GM23338 (cell line): ENCODE results near the gene UVRAG.

ENCODE experiments used
- CREB1 ChIP-seq: fragments of 250-450 bp; sonication (Bioruptor Pico); IDR thresholded peaks from 2 replicates; pipeline ENCODE4 v1.5.0; 2020; ENCODE audit warnings: low read depth, mild to moderate bottlenecking, moderate library complexity
- EZH2 ChIP-seq: fragments of 200-600 bp; sonication (generic); IDR thresholded peaks from one replicate; pipeline ENCODE4 v1.8.0; 2017; ENCODE audit warnings: antibody characterized with exemption, mild to moderate bottlenecking, low read depth; ENCODE audit not compliant: unreplicated experiment
- EZH2phosphoT487 ChIP-seq: fragments of 200-600 bp; sonication (generic); IDR thresholded peaks from one replicate; pipeline ENCODE4 v1.8.1; 2018; ENCODE audit warnings: antibody characterized with exemption; ENCODE audit not compliant: unreplicated experiment
- JUNB ChIP-seq: IDR thresholded peaks from one replicate; pipeline ENCODE4 v1.6.1; 2016; ENCODE audit warnings: antibody characterized with exemption; ENCODE audit not compliant: unreplicated experiment
- NANOG ChIP-seq: IDR thresholded peaks from 2 replicates; pipeline ENCODE4 v1.6.1; 2016; ENCODE audit warnings: antibody characterized with exemption, borderline replicate concordance
- POLR2AphosphoS5 ChIP-seq: IDR thresholded peaks from 2 replicates; pipeline ENCODE4 v1.6.1; 2016; ENCODE audit warnings: antibody characterized with exemption, low read depth
- STAT1 ChIP-seq: IDR thresholded peaks from one replicate; pipeline ENCODE4 v1.6.1; 2016; ENCODE audit warnings: antibody characterized with exemption; ENCODE audit not compliant: unreplicated experiment
- ZNF114 ChIP-seq: fragments of 250-450 bp; sonication (Bioruptor Pico); IDR thresholded peaks from 2 replicates; pipeline ENCODE4 v1.5.0; 2020; ENCODE audit warnings: mild to moderate bottlenecking, moderate library complexity
- ZNF331 ChIP-seq: fragments of 250-450 bp; sonication (Bioruptor Pico); IDR thresholded peaks from 2 replicates; pipeline ENCODE4 v1.5.0; 2020; ENCODE audit warnings: low read depth, mild to moderate bottlenecking, moderate library complexity
- TF ChIP-seq, protein P1 (sequence below), 2 experiments: fragments of 200-600 bp in 1 of 2; sonication (generic) in 1 of 2; conservative IDR thresholded peaks; 2 replicates each; pipeline versions ENCODE4 v1.5.1 to v1.6.1; 2016 to 2017; ENCODE audit warnings: antibody characterized with exemption in 2 of 2, low read depth in 2 of 2, mild to moderate bottlenecking in 2 of 2, moderate library complexity in 1 of 2
- TF ChIP-seq, protein P2 (sequence below): IDR thresholded peaks from 2 replicates; pipeline ENCODE4 v1.6.1; 2016; ENCODE audit warnings: antibody characterized with exemption
- TF ChIP-seq, protein P3 (sequence below): IDR thresholded peaks from one replicate; pipeline ENCODE4 v1.6.1; 2018; ENCODE audit warnings: antibody characterized with exemption; ENCODE audit not compliant: unreplicated experiment
- TF ChIP-seq, protein P4 (sequence below): fragments of 250-450 bp; sonication (Bioruptor Pico); IDR thresholded peaks from 2 replicates; pipeline ENCODE4 v1.5.0; 2020; ENCODE audit warnings: mild to moderate bottlenecking, moderate library complexity

DNA sequence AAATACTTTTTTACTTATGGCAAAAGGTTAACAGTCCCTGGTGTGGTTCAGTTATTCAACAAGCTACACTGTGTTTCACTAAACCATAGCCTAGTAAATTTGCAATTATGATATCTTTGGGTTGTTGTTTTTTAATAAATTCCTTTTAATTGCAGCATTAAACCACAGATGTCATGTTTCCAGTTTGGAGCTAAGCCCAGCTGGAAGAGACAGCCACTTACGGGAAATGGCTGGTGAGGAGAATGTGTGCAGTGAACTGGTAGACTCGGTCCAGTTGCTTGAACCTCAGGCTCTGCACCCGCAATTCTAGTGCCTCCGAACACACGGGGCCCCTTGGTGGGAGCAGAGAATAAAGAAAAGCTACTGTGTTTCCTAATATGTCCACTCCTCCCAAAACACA, 320.5 kb downstream of the UVRAG start:
- TF ChIP-seq EZH2 (no peak), POLR2AphosphoS5 (no peak), NANOG (no peak), CREB1 (CRISPR knock-in tag) (no peak), EZH2phosphoT487 (no peak), JUNB (no peak), ZNF331 (CRISPR knock-in tag) (no peak), STAT1 (no peak), ZNF114 (CRISPR knock-in tag) (no peak)
- TF ChIP-seq, protein P1, sequence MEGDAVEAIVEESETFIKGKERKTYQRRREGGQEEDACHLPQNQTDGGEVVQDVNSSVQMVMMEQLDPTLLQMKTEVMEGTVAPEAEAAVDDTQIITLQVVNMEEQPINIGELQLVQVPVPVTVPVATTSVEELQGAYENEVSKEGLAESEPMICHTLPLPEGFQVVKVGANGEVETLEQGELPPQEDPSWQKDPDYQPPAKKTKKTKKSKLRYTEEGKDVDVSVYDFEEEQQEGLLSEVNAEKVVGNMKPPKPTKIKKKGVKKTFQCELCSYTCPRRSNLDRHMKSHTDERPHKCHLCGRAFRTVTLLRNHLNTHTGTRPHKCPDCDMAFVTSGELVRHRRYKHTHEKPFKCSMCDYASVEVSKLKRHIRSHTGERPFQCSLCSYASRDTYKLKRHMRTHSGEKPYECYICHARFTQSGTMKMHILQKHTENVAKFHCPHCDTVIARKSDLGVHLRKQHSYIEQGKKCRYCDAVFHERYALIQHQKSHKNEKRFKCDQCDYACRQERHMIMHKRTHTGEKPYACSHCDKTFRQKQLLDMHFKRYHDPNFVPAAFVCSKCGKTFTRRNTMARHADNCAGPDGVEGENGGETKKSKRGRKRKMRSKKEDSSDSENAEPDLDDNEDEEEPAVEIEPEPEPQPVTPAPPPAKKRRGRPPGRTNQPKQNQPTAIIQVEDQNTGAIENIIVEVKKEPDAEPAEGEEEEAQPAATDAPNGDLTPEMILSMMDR (conservative IDR thresholded peaks at IDR 0.05; ENCODE audit: low read depth in 2 of 2) = no peak
- TF ChIP-seq, protein P2, sequence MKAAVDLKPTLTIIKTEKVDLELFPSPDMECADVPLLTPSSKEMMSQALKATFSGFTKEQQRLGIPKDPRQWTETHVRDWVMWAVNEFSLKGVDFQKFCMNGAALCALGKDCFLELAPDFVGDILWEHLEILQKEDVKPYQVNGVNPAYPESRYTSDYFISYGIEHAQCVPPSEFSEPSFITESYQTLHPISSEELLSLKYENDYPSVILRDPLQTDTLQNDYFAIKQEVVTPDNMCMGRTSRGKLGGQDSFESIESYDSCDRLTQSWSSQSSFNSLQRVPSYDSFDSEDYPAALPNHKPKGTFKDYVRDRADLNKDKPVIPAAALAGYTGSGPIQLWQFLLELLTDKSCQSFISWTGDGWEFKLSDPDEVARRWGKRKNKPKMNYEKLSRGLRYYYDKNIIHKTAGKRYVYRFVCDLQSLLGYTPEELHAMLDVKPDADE = no peak
- TF ChIP-seq, protein P3, sequence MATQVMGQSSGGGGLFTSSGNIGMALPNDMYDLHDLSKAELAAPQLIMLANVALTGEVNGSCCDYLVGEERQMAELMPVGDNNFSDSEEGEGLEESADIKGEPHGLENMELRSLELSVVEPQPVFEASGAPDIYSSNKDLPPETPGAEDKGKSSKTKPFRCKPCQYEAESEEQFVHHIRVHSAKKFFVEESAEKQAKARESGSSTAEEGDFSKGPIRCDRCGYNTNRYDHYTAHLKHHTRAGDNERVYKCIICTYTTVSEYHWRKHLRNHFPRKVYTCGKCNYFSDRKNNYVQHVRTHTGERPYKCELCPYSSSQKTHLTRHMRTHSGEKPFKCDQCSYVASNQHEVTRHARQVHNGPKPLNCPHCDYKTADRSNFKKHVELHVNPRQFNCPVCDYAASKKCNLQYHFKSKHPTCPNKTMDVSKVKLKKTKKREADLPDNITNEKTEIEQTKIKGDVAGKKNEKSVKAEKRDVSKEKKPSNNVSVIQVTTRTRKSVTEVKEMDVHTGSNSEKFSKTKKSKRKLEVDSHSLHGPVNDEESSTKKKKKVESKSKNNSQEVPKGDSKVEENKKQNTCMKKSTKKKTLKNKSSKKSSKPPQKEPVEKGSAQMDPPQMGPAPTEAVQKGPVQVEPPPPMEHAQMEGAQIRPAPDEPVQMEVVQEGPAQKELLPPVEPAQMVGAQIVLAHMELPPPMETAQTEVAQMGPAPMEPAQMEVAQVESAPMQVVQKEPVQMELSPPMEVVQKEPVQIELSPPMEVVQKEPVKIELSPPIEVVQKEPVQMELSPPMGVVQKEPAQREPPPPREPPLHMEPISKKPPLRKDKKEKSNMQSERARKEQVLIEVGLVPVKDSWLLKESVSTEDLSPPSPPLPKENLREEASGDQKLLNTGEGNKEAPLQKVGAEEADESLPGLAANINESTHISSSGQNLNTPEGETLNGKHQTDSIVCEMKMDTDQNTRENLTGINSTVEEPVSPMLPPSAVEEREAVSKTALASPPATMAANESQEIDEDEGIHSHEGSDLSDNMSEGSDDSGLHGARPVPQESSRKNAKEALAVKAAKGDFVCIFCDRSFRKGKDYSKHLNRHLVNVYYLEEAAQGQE = no peak
- TF ChIP-seq, protein P4, sequence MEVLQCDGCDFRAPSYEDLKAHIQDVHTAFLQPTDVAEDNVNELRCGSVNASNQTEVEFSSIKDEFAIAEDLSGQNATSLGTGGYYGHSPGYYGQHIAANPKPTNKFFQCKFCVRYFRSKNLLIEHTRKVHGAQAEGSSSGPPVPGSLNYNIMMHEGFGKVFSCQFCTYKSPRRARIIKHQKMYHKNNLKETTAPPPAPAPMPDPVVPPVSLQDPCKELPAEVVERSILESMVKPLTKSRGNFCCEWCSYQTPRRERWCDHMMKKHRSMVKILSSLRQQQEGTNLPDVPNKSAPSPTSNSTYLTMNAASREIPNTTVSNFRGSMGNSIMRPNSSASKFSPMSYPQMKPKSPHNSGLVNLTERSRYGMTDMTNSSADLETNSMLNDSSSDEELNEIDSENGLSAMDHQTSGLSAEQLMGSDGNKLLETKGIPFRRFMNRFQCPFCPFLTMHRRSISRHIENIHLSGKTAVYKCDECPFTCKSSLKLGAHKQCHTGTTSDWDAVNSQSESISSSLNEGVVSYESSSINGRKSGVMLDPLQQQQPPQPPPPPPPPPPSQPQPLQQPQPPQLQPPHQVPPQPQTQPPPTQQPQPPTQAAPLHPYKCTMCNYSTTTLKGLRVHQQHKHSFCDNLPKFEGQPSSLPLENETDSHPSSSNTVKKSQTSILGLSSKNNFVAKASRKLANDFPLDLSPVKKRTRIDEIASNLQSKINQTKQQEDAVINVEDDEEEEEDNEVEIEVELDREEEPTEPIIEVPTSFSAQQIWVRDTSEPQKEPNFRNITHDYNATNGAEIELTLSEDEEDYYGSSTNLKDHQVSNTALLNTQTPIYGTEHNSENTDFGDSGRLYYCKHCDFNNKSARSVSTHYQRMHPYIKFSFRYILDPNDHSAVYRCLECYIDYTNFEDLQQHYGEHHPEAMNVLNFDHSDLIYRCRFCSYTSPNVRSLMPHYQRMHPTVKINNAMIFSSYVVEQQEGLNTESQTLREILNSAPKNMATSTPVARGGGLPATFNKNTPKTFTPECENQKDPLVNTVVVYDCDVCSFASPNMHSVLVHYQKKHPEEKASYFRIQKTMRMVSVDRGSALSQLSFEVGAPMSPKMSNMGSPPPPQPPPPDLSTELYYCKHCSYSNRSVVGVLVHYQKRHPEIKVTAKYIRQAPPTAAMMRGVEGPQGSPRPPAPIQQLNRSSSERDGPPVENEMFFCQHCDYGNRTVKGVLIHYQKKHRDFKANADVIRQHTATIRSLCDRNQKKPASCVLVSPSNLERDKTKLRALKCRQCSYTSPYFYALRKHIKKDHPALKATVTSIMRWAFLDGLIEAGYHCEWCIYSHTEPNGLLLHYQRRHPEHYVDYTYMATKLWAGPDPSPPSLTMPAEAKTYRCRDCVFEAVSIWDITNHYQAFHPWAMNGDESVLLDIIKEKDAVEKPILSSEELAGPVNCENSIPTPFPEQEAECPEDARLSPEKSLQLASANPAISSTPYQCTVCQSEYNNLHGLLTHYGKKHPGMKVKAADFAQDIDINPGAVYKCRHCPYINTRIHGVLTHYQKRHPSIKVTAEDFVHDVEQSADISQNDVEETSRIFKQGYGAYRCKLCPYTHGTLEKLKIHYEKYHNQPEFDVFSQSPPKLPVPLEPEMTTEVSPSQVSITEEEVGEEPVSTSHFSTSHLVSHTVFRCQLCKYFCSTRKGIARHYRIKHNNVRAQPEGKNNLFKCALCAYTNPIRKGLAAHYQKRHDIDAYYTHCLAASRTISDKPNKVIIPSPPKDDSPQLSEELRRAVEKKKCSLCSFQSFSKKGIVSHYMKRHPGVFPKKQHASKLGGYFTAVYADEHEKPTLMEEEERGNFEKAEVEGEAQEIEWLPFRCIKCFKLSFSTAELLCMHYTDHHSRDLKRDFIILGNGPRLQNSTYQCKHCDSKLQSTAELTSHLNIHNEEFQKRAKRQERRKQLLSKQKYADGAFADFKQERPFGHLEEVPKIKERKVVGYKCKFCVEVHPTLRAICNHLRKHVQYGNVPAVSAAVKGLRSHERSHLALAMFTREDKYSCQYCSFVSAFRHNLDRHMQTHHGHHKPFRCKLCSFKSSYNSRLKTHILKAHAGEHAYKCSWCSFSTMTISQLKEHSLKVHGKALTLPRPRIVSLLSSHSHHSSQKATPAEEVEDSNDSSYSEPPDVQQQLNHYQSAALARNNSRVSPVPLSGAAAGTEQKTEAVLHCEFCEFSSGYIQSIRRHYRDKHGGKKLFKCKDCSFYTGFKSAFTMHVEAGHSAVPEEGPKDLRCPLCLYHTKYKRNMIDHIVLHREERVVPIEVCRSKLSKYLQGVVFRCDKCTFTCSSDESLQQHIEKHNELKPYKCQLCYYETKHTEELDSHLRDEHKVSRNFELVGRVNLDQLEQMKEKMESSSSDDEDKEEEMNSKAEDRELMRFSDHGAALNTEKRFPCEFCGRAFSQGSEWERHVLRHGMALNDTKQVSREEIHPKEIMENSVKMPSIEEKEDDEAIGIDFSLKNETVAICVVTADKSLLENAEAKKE (CRISPR knock-in tag) = no peak
